ENCODE data around the gene SYCE3.

The SYCE3 gene

DNA sequence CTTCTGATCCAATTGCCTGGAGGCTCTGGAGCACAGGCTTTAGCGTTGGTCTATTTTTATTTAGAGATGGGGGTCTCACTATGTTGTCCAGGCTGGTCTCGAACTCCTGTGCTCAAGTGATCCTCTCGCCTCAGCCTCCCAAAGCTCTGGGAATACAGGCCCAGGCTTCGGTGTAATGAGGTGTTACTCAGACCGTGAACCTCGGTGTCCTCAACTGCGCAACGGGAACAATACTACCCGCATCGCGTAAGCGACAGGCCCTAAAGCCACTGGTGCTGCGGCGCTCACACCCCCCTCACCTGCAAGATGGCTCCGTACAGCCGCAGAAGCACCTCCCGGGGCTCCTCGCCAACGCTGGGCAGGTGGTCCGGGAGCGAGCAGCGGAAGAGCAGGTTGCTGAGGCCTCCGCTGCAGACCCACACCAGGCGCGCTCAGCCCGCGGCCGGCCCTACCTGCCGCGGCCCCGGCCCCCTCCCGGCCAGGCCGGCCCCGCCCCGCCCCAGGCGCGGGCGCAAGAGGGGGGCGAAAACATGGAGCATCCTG lies 19.3 kb upstream of the SYCE3 start:
- DNase-seq (ENCODE audit: insufficient read length) = no peak
- no peak for TF ChIP-seq POLR2A (IDR thresholded peaks at IDR 0.05; ENCODE audit: low read depth, low read length)
- no peak for TF ChIP-seq POLR2AphosphoS5 (IDR thresholded peaks at IDR 0.05; ENCODE audit: low read depth, low read length)
- FAIRE-seq = no peak

GRCh38 chr22:50581031-50581949 lies 18.6 kb upstream of the SYCE3 start:
- DNase-seq (ENCODE audit: insufficient read length) (no peak), FAIRE-seq (peak; percentile 80)
- TF ChIP-seq POLR2AphosphoS5 (IDR thresholded peaks at IDR 0.05; ENCODE audit: low read depth, low read length) (no peak), POLR2A (IDR thresholded peaks at IDR 0.05; ENCODE audit: low read depth, low read length) (no peak), TAF1 (IDR thresholded peaks at IDR 0.05; ENCODE audit: borderline replicate concordance, low read depth, low read length) (no peak)

DNA sequence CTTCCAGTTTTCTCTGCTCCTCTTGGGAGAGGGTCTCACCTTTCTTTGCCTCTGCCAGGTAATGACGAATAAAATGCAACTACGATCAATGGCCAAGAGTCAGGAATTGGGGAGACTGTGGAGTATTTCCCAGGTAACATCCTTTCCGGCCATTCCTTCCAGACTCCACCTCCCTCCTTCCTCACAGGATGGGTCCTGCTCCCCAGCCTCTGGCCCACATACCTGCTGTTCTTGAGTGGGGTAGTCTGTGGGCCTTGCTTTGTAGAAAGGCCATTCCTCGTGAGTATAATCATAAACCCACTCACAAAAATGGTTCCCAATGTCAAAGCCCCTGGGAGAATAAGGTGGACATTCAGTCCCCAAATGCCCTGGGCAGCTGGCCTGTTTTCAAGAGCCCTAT lies 17.0 kb upstream of the SYCE3 start:
- FAIRE-seq = no peak
- DNase-seq (ENCODE audit: insufficient read length) = no peak
- no peak for TF ChIP-seq POLR2A (IDR thresholded peaks at IDR 0.05; ENCODE audit: low read depth, low read length)
- TF ChIP-seq POLR2AphosphoS5 (IDR thresholded peaks at IDR 0.05; ENCODE audit: low read depth, low read length) = no peak
- TF ChIP-seq TAF1 (IDR thresholded peaks at IDR 0.05; ENCODE audit: borderline replicate concordance, low read depth, low read length) = no peak

DNA sequence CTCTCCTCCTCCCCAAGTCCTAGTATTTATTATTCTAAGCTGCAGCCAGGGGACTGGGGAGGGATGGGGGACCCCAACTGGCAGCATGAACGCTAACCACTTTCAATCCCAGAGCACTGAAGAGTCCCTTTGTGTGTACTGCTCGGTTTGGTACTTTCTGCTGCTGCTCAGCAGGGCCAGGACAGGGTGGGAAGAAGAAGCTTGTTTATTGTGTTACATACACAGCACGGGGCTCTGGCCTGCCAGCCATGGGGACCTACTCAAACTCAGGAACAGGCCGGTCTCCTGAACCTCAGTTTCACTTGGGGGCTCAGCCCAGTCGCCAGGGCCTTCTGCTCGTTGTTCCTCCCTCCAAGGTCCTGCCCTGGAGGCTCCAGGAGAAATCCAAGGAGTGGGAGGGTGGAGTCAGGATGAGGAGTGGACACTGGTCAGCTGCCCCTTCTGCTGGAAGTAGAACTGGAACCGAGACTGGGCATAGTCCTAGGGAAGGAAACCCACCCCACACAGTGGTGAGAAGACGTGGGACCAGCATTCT lies 16.1 kb upstream of the SYCE3 start:
- DNase-seq (ENCODE audit: insufficient read length) (no peak), FAIRE-seq (no peak)
- TF ChIP-seq POLR2A (IDR thresholded peaks at IDR 0.05; ENCODE audit: low read depth, low read length) = no peak
- no peak for TF ChIP-seq TAF1 (IDR thresholded peaks at IDR 0.05; ENCODE audit: borderline replicate concordance, low read depth, low read length)

DNA sequence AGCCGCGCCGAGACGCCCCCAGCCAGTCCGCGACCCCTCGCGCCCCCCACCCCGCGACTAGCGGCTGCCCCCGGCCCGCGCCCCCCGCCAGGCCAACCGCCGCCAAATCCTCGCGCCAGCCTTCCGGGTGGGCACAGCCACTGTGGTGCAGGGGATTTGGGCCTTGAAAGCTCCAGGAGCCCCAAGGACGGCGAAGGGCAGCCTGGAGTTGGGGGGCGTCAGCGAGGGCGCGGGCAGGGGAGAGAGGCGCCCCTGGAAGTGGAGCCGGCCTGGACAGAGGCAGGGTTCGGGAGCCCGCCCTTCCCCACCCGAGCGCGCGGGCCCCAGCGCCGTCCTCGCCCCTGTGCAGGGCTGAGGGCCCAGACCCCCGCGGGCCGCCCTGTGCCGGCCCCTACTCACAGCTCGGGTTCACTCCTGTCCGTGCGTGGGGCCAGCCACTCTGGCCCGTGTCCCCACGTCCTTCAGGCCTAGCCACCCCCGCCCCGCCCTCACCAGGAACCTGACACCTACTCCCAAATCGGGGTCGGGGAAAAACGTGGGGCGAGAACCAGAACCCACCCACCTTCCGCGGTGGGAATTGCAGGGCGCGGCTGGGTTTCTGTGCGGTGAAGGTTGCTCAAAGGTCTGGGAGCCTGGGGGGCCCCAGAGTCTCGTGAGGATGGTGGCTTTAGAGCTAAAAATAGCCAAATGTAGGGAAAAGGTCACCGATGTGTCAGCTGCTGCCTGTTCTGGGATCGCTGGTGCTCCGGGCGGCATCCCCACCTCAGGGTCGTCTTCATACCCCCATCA lies 15.5 kb upstream of the SYCE3 start, which contains the start of gene CPT1B:
TSS of gene CPT1B (minus strand) at position 441 of the 789 bp plus-strand sequence. CDS start 512 bp downstream, outside the sequence.
- FAIRE-seq (no peak), DNase-seq (ENCODE audit: insufficient read length) (no peak)
- TF ChIP-seq POLR2A (IDR thresholded peaks at IDR 0.05; ENCODE audit: low read depth, low read length) (no peak), POLR2AphosphoS5 (IDR thresholded peaks at IDR 0.05; ENCODE audit: low read depth, low read length) (no peak), TAF1 (IDR thresholded peaks at IDR 0.05; ENCODE audit: borderline replicate concordance, low read depth, low read length) (no peak)

DNA sequence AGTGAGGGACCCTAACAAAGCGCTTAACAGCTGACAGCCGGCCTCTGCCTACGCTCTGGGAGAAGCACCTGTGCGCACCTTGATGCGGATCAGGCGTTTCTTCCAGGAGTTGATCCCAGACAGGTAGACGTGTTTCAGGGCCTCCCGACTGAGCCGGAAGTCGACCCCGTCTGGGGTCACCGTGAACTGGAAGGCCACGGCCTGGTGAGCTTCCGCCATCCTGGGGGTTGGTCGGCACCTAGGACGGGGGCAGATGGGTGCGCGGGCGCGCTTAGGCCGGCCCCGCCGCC lies 14.9 kb upstream of the SYCE3 start:
- DNase-seq (ENCODE audit: insufficient read length) (no peak), FAIRE-seq (no peak)
- TF ChIP-seq POLR2A (IDR thresholded peaks at IDR 0.05; ENCODE audit: low read depth, low read length) (no peak), TAF1 (IDR thresholded peaks at IDR 0.05; ENCODE audit: borderline replicate concordance, low read depth, low read length) (no peak), POLR2AphosphoS5 (IDR thresholded peaks at IDR 0.05; ENCODE audit: low read depth, low read length) (no peak)

DNA sequence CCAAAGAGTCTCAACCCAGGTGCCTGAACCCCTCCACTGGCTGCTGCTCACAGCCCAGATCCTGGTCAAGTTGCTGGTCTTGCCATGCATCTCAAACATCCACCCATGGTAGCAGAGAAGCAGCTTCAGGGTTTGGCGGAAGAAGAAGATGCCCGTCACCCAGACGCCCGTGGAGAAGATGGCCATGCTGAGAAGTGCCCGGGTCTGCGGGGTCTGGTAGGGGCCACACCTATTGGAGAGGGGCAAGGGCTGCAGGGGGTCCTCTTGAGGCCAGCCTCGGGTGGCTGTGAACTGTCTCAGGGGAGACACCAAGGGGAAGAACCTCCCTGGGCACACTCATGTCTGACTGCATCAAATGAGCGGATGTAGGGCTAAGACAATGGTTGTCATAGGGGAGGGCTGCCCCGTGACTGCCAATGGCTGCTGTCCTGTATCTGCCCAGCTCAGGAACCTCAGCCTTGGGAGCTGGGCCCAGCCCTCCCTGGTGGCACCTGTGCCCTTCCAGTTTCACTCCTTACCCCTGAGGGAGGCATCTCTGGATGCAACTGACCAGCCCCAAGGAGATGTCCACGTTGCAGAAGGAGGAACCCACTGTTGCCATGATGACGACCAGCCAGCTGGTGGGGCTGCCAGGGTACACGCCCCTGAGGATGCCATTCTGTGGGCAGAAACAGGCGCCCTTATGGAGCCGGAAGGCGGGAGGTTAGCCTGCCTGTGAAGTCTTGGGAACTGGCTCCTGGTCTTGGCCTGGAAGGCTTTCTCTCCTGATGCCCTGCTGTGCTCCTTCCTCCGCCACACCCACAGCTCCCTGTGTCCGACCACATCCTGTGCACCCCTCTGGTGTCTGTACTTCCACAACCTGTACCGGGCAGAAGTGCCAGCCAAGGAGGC lies 14.3 kb upstream of the SYCE3 start:
- DNase-seq (ENCODE audit: insufficient read length) (no peak), FAIRE-seq (no peak)
- TF ChIP-seq POLR2AphosphoS5 (IDR thresholded peaks at IDR 0.05; ENCODE audit: low read depth, low read length) (no peak), TAF1 (IDR thresholded peaks at IDR 0.05; ENCODE audit: borderline replicate concordance, low read depth, low read length) (no peak), POLR2A (IDR thresholded peaks at IDR 0.05; ENCODE audit: low read depth, low read length) (no peak)

DNA sequence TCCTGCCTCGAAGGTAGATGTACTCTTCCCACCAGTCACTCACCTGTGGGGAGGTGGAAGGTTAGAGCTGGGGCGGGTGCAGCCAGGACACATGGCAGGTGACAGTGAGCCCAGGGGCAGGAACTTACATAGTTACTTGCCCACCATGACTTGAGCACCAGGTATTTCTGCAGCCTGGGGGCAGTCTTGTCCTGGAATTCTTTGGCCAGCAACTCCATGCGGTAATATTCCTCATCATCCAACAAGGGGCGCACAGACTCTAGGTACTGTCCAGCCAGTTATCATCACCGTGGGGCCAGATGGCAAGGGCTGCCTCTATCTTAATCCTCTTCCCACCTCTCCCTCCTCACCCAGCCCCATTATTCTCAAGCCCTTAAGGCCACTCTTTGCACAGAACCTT lies 13.4 kb upstream of the SYCE3 start:
- FAIRE-seq = no peak
- TF ChIP-seq POLR2A (IDR thresholded peaks at IDR 0.05; ENCODE audit: low read depth, low read length) = no peak
- no peak for TF ChIP-seq TAF1 (IDR thresholded peaks at IDR 0.05; ENCODE audit: borderline replicate concordance, low read depth, low read length)
- no peak for TF ChIP-seq POLR2AphosphoS5 (IDR thresholded peaks at IDR 0.05; ENCODE audit: low read depth, low read length)
- no peak for DNase-seq (ENCODE audit: insufficient read length)

- no peak for FAIRE-seq
- DNase-seq (ENCODE audit: insufficient read length) = no peak
- TF ChIP-seq POLR2A (IDR thresholded peaks at IDR 0.05; ENCODE audit: low read depth, low read length) = no peak
- no peak for TF ChIP-seq TAF1 (IDR thresholded peaks at IDR 0.05; ENCODE audit: borderline replicate concordance, low read depth, low read length)
These were observed 12.8 kb upstream of the SYCE3 start for GRCh38 chr22:50575426-50575941.

DNA sequence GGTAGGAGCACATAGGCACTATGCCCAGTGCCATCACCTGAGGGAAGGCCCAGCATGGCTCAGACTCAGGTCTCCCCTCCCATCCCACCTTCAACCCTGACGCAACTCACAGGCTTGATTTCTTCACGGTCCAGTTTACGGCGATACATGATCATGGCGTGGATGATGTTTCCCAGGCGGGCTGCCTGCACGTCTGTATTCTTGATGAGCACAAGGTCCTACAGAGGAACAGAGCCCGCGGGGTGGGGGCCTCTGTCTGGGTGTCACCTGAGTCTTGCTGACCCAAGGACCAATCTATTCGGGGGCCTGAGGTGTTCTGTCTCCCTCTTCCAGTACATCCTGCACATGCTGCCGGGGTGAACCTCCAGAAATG lies 11.7 kb upstream of the SYCE3 start:
- no peak for FAIRE-seq
- DNase-seq (ENCODE audit: insufficient read length) = no peak
- TF ChIP-seq TAF1 (IDR thresholded peaks at IDR 0.05; ENCODE audit: borderline replicate concordance, low read depth, low read length) (no peak), POLR2A (IDR thresholded peaks at IDR 0.05; ENCODE audit: low read depth, low read length) (no peak), POLR2AphosphoS5 (IDR thresholded peaks at IDR 0.05; ENCODE audit: low read depth, low read length) (no peak)
